OCI-LY7 (cell line): ENCODE data around the gene CD109. TPM values are rescaled to one million over a fixed set of nuclear protein-coding genes. Genes with fewer than 3 reads are reported as not detected.

Source experiments
- Bru-seq: library from RNA; stranded (reverse); fragments of 400-500 nt; gene quantifications from one replicate; lab custom pipeline; 2021; lab: Mats Ljungman, UMichigan
- BruChase-seq, 2 experiments: library from RNA; stranded (reverse); fragments of 400-500 nt; gene quantifications; one replicate each; lab custom pipeline; 2021; lab: Mats Ljungman, UMichigan
- BruUV-seq: library from RNA; stranded (reverse); fragments of 400-500 nt; replicated peaks from 2 replicates; lab custom pipeline; 2021; lab: Mats Ljungman, UMichigan
- CTCF ChIA-PET: fragments of 300-600 bp; sonication (Branson Sonifier 250); formaldehyde crosslinking; loops from one replicate; lab custom pipeline; 2022; ENCODE audit warnings: antibody characterized with exemption; ENCODE audit not compliant: unreplicated experiment; lab: Charles Lee
- POLR2A ChIA-PET: fragments of 300-600 bp; sonication (Branson Sonifier 250); formaldehyde crosslinking; loops from one replicate; lab custom pipeline; 2022; ENCODE audit warnings: antibody characterized with exemption; lab: Charles Lee
- DNase-seq: peaks from one replicate; pipeline ENCODE4 v3.0.0-alpha.2; 2015; ENCODE audit warnings: low spot score
- H2AFZ ChIP-seq: fragments of 200-600 bp; sonication (generic), shearing (Covaris generic); 2 replicates; pipeline ENCODE4 v1.6.1; 2014; ENCODE audit warnings: mild to moderate bottlenecking, antibody characterized with exemption, low read length, moderate library complexity
- H3K27ac ChIP-seq: fragments of 200-600 bp; sonication (generic); 2 replicates; pipeline ENCODE4 v1.5.1; 2014; ENCODE audit warnings: mixed run types, low read depth, mild to moderate bottlenecking, moderate library complexity, low read length, inconsistent platforms; ENCODE audit not compliant: poor library complexity, severe bottlenecking
- H3K36me3 ChIP-seq: fragments of 200-600 bp; sonication (generic); 2 replicates; pipeline ENCODE4 v1.6.1; 2014; ENCODE audit warnings: mild to moderate bottlenecking, antibody characterized with exemption, low read length, moderate library complexity, mixed read lengths; ENCODE audit not compliant: insufficient read depth
- H3K4me1 ChIP-seq: fragments of 200-600 bp; sonication (generic); 2 replicates; pipeline ENCODE4 v1.5.1; 2014; ENCODE audit warnings: mild to moderate bottlenecking, low read length; ENCODE audit not compliant: insufficient read depth, poor library complexity, severe bottlenecking
- H3K4me2 ChIP-seq: fragments of 200-600 bp; sonication (generic); 2 replicates; pipeline ENCODE4 v1.6.1; 2014; ENCODE audit warnings: mild to moderate bottlenecking, low read length
- H3K4me3 ChIP-seq: fragments of 200-600 bp; sonication (generic); 2 replicates; pipeline ENCODE4 v1.5.1; 2014; ENCODE audit warnings: mild to moderate bottlenecking, low read depth, low read length; ENCODE audit not compliant: poor library complexity, severe bottlenecking
- H3K79me2 ChIP-seq: fragments of 200-600 bp; sonication (generic); 2 replicates; pipeline ENCODE4 v1.6.1; 2016; ENCODE audit warnings: low read depth, mild to moderate bottlenecking, low read length, moderate library complexity, mixed read lengths; ENCODE audit not compliant: insufficient read depth
- H3K9me2 ChIP-seq: fragments of 200-600 bp; sonication (generic); 2 replicates; pipeline ENCODE4 v1.6.1; 2016; ENCODE audit warnings: mild to moderate bottlenecking, low read length, mixed read lengths; ENCODE audit not compliant: insufficient read depth
- H3K9me3 ChIP-seq: fragments of 200-600 bp; sonication (generic); 2 replicates; pipeline ENCODE4 v1.6.1; 2014; ENCODE audit warnings: mild to moderate bottlenecking, mixed run types, low read length, mixed read lengths
- H4K20me1 ChIP-seq: fragments of 200-600 bp; sonication (generic); 2 replicates; pipeline ENCODE4 v1.6.1; 2014; ENCODE audit warnings: mild to moderate bottlenecking, antibody characterized with exemption, low read length, moderate library complexity, mixed read lengths; ENCODE audit not compliant: insufficient read depth
- EZH2phosphoT487 ChIP-seq: fragments of 200-600 bp; sonication (generic); IDR thresholded peaks from 2 replicates; pipeline ENCODE4 v1.6.1; 2018; ENCODE audit warnings: low read depth, borderline replicate concordance, mild to moderate bottlenecking, mixed run types, antibody characterized with exemption, low read length, moderate library complexity, mixed read lengths
- intact Hi-C: fragments of 100-400 bp; cut with micrococcal nuclease; formaldehyde crosslinking; loops from one replicate; pipeline ENCODE4 v1.10.0; 2022; ENCODE audit not compliant: unreplicated experiment
- long read RNA-seq: library from polyadenylated mRNA; stranded (forward); transcript quantifications from one replicate; pipeline ENCODE4 v2.0.0, GENCODE V29; 2022
- total RNA-seq, 2 experiments: library from RNA; depleted of rRNA in 1 of 2; stranded (reverse); fragments of >200 nt in 1 of 2; shearing (Covaris generic) in 1 of 2; gene quantifications; 2 replicates each; pipeline ENCODE4 v1.2.3, GENCODE V29; 2014 to 2022
- TF ChIP-seq, protein P1 (sequence below): fragments of 200-600 bp; sonication (generic); conservative IDR thresholded peaks from 2 replicates; pipeline ENCODE4 v1.5.1; 2014; ENCODE audit warnings: mild to moderate bottlenecking, antibody characterized with exemption, low read length, moderate library complexity, mixed read lengths

The CD109 gene
- 0.13 TPM in 1 of 2 replicates, not detected in the other for total RNA-seq (2014; rRNA removed; shearing (Covaris generic))
- 0.08 TPM in 1 of 2 replicates, not detected in the other for total RNA-seq (2022)
- percentile 12 among the genes with signal in this experiment for Bru-seq, nascent RNA
- BruChase-seq, experiment 1, labeled RNA remaining after a 6-hour chase: percentile 11 among the genes with signal in this experiment
- BruChase-seq, experiment 2, labeled RNA remaining after a 2-hour chase: percentile 14 among the genes with signal in this experiment
- long read RNA-seq: 0 reads

DNA sequence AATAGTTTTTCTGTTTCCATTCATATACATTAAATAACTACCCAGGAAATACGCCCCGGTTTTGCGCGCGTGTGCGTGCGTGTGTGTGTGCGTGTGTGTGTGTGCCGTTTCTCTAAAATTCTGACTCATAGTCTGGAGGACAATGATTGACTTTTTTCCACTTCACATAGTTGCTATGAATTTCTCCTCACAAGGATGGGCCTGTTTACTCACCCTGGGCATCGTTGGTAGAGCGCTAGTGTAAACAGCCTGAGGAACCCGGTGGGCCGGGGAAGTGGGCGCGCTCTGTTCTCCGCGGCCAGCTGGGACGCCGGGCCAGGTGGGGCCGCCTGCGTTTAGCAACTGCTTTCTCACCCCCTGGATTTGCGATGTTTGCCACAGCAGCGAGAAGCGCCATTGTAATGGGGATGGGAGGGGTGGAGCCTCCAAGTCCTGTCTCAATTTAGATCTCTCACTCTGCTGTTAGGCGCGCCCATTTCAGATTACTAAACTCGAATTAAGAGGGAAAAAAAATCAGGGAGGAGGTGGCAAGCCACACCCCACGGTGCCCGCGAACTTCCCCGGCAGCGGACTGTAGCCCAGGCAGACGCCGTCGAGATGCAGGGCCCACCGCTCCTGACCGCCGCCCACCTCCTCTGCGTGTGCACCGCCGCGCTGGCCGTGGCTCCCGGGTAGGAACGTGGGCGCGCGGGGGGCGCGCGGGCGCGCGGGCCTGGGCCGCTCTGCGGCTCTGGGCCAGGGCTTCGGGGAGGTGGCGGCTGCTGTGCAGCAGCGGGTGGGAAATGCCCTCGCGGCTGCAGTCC is at the start of gene CD109:
Gene CD109, plus strand, starts transcription at position 585 of the 803 bp plus-strand sequence. Its CDS starts 13 bp downstream, at position 598.
- intact Hi-C loops: no loop called here
- Histone ChIP-seq H3K9me2 (no peaks in the 10 kb centered on the region), H3K9me3 (no peaks in the 10 kb centered on the region), H3K4me1 (no peaks in the 10 kb centered on the region), H3K79me2 (no peaks in the 10 kb centered on the region), H4K20me1 (no peaks in the 10 kb centered on the region), H3K4me2 (no peak within 1 kb of the TSS), H2AFZ (no peak within 1 kb of the TSS), H3K36me3 (no peaks in the 10 kb centered on the region), H3K27ac (no peak within 1 kb of the TSS), H3K4me3 (no peak within 1 kb of the TSS)
- no TSS peak for BruUV-seq
- CTCF ChIA-PET: no interaction called here
- TF ChIP-seq, protein P1, sequence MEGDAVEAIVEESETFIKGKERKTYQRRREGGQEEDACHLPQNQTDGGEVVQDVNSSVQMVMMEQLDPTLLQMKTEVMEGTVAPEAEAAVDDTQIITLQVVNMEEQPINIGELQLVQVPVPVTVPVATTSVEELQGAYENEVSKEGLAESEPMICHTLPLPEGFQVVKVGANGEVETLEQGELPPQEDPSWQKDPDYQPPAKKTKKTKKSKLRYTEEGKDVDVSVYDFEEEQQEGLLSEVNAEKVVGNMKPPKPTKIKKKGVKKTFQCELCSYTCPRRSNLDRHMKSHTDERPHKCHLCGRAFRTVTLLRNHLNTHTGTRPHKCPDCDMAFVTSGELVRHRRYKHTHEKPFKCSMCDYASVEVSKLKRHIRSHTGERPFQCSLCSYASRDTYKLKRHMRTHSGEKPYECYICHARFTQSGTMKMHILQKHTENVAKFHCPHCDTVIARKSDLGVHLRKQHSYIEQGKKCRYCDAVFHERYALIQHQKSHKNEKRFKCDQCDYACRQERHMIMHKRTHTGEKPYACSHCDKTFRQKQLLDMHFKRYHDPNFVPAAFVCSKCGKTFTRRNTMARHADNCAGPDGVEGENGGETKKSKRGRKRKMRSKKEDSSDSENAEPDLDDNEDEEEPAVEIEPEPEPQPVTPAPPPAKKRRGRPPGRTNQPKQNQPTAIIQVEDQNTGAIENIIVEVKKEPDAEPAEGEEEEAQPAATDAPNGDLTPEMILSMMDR: no peak
- TF ChIP-seq EZH2phosphoT487: no peak
- no peak for DNase-seq
- POLR2A ChIA-PET: interaction anchor here (1.1 kb wide), 1 partner anchor 166 kb away, joined by 3 read pairs; no protein-coding TSS in a partner anchor

DNA sequence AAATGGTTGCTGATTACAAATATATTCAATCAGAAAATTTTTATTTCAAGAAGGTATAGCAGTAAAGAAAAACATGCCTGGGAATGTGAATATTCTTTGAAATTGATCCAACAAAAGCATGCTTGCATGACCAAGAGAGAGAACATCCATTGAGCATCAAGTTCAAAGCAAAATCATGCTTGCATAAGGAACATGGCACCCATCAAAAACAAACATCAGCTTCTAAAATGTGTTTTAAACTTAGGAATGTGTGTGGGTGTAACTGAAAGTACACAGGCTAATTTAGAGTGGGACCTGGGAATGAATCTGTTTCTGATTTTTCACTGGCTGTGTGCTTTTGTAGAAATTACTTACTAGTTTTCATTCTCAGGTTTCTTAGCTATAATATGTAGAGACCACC is 47.8 kb upstream of the CD109 start:
- H3K27ac ChIP-seq: no peak overlapping the region
- no peaks in the 10 kb centered on the region for H3K9me3 ChIP-seq
- no peaks in the 10 kb centered on the region for H3K9me2 ChIP-seq
- H3K4me1 ChIP-seq: peaks cover 20% of the 10 kb centered on the region
- DNase-seq: no peak
- H4K20me1 ChIP-seq: no peaks in the 10 kb centered on the region
- no TSS peak for BruUV-seq
- TF ChIP-seq, protein P1: no peak
- no peak for TF ChIP-seq EZH2phosphoT487
- ChIA-PET CTCF (no interaction called here), POLR2A (interaction anchor here (0.9 kb wide), 1 partner anchor 62 kb away, joined by 3 read pairs; no protein-coding TSS in a partner anchor)
- intact Hi-C loops: no loop called here
- H3K4me2 ChIP-seq: no peak overlapping the region
- H2AFZ ChIP-seq: no peak overlapping the region
- H3K4me3 ChIP-seq: no peak overlapping the region
- peaks cover 14% of the 10 kb centered on the region; the same call in 1 of the 2 replicates for H3K79me2 ChIP-seq
- no peaks in the 10 kb centered on the region for H3K36me3 ChIP-seq
